HL-60/S4 treated with retinoic acid at 250 ng/mL for 4 days and 3 days (cell line): Measurements from ENCODE around the gene TMEM234.

Source experiments
- in situ Hi-C: fragments of 300-500 bp; cut with MboI; formaldehyde crosslinking; loops from 2 replicates; pipeline ENCODE4 v1.7.0; 2022; ENCODE audit warnings: low sequenced_read_pairs

TMEM234 gene

DNA sequence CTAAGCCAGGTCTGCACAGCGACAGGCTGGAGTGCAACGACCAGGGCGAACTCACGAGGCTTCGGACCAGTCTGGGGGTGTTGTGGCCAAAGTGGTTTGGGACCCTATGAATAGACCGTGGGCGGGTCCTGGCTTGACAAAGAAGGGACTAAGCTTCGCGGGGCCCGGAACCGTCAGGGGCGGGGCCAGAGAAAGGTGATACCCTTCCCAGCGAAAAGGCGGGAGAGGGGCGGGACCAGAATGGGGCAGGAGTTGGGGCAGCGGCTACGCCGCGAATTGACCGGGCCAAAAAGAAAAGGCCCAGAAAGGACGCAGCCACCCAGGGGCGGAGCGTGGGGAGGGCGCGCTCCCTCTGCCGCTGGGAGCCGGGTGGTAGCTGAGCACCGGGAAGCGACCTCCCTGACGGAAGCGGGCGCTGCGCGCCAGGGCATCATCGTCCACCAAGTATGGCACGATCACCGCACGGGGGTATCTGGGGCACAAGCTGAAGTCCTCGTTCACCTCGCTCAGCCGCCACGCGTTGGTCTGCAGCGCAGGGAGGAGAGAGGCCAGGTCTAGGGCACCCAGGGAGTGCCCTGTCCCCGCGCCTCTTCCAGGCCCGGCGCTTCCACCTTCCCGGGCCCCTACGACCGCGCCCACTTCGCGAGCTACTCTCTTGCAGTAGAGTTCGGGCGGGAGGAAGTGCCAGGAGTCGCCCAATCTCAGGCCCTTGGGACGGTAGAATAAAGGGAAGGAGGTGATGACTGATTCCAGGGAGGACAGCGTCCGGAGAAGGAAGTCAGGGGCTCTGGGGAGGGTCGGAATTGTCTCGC lies 18.2 kb upstream of the TMEM234 start:
- in situ Hi-C loops, result no loop called here

DNA sequence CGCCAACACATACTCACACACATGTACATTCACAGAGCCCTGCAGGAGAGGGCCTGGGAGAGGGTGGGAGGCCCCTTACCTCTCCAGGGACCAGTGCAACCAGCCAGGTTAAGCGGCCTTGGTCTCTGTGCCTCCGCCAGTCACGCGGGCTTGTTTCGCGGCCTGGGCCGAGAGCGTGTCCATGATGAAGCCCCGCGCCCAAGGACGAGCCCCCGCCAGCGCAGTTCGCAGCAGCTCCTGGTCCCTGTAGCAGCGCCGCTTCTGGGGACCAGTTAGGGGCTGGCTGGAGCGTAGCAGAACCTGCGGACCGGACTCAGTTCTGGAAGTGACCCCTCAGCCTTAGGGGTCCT lies 17.6 kb upstream of the TMEM234 start:
- in situ Hi-C loops, result no loop called here

DNA sequence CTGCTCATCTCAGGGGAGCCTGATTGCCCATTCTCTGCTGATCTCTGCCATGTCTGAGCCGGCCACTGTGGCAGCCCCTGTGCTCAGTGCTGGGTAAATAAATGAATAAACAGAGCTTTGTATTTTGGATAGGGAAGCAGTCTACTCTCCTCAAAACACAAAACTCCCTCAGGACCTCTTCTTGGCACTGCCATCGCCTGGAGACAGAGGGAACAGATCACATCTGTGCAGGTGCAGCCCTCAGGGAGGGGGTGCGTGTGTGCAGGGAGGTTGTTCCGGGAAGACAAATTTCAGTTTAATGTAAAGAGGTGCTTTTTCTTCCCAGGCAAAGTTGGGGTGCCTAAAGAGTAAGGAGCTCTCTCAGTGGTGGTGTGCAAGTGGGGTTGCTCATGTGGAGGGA lies 17.2 kb upstream of the TMEM234 start:
- in situ Hi-C loops, result no loop called here

DNA sequence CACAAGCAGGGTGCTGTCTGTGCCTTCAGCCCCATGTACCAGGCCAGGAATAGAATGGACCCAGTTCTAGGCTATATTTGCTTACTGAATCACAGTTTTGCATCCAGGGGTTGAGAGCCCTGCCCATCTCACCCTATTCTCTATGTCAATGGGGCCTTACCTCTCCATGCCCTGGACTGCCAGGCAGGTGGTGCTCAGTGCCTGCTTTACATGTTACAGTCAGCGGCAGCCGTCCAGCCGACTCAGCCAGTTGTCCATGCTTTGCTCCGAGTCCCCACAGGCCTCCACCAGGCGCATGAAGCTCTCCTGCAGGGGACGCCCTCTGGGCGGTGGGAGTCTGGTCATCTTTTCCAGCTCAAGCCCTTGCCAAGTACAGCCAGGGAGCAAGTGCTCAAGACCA lies 12.6 kb upstream of the TMEM234 start:
- in situ Hi-C loops, result no loop called here

DNA sequence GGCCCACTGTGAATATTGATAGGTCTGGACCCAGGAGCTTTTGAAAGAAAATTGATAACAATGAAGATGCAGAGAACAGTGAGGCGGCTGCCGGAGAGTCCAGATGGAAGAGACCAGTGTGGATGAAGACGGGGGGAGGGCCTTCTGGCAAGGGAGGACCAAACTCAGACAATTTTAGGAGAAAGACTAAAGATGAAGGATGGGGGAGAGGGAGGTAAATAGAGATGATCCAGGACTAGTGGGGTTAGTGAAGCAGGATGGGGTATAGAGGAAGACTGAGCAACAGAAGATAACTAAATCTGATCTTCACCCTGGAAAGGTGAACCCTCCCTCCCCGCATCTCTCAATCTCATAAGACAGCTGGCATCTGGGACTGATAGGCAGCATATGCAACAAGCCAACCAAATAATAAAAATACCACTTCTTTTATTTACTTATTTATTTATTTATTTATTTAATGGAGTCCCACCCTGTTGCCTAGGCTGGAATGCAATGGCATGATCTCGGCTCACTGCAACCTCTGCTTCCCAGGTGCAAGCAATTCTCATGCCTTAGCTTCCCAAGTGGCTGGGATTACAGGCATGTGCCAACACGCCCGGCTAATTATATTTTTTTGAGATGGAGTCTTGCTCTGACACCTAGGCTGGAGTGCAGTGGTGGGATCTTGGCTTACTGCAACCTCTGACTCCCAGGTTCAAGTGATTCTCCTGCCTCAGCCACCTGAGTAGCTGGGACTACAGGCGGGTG lies 10.6 kb upstream of the TMEM234 start:
- in situ Hi-C loops, result no loop called here

DNA sequence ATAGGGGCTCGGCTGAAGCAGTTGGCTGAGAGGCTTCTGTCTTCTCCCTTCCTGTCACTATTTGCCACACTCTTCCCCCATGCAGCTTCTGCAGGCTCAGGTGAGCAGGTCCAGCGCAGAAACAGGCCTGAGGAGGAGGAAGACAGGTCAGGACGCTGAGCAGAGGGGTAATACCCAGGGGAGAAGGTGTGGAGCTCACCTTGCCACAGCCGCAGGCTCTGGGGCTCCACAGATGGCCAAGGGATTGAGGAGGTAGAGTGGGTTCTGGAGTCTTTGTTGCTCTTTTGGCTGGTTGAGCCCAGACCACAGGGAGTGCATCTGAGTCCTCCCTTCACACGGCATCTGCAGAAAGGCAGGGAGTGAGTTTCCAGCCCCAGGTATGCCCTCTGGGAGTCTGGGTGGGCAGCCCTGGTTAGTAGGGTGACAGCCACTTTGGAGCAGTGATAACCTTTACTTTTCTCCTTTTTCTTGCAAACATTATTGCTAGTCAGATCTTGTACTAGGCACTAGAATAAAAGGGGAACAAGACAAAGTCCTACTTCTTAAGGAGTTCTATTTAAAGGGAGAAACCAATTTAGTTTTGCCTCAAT lies 9.8 kb upstream of the TMEM234 start:
- in situ Hi-C loops, result no loop called here

DNA sequence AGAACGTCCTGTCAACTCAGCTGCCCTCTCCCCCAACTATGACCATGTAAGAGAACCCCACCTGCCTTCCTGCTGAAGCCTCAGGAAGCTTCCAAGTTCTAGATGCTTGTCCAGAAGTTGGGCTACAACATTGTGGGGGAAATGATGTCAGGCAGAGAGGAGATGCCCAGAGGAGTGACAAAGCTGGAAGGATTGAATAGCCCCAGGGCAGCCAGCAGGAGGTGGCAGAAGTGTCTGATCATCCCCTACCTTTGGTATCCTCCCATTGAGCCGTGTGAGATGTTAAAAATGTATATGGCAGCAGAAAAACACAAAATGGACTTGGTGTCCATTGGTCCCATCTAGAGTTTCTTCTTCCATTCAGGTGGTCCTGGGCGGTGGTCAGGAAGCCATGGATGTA lies 6.6 kb upstream of the TMEM234 start:
- in situ Hi-C loops, result no loop called here

DNA sequence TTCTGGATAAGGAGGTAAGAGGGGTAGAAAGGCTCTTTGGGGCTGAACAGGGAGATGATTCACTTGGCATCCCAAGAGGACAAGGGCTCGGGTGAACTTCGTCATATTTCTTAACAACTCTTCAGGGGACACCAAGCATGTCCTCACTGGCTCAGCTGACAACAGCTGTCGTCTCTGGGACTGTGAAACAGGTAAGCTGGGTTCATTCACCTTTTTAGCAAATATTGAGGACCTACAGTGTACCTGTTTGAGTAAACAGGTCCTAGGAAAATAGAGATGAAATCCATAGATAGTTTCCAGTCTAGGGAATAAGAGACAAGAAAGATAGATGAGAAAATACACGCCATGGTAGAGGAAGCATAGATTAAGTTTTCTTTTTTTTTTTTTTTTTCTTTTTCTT lies 2.1 kb upstream of the TMEM234 start:
- in situ Hi-C loops, result no loop called here

DNA sequence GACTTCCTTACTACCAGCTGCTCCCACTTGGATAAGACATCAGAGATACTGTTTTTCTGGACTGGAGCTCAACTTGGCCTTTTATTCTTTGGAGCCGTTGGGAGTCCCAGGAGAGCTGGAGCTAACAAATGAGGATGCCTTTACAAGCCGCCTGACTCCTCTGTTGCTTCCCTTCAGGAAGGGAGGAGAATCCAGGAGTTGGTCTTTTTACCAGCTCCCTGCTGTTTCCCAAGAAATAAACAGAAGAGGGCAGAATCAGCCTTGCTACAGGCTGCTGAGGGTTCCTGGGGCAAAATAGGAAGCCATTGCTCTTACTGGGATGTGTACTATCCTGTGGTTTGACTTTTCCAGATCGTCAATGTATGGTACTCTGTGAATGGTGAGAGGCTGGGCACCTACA lies 1.5 kb upstream of the TMEM234 start:
- in situ Hi-C loops, result no loop called here

DNA sequence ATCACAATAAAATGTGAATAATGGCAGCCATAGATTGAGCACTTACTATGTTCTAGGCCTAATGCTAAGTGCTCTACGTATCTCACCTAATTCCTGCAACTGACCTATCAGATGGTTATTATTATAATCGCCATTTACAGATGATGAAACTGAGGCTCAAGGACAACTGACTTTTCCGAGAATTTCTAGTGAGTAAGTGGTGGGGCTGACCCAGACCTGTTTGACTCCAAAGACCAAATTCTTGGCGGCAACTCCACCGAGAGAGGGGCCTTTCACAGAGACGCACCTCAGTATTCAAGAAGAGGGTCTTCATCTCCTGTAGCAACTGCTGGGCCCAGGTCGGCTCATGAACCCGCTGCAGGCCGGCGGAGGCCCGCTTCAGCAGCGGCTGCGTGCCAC lies 573 bp downstream of the TMEM234 start:
- in situ Hi-C loops, result no loop called here

DNA sequence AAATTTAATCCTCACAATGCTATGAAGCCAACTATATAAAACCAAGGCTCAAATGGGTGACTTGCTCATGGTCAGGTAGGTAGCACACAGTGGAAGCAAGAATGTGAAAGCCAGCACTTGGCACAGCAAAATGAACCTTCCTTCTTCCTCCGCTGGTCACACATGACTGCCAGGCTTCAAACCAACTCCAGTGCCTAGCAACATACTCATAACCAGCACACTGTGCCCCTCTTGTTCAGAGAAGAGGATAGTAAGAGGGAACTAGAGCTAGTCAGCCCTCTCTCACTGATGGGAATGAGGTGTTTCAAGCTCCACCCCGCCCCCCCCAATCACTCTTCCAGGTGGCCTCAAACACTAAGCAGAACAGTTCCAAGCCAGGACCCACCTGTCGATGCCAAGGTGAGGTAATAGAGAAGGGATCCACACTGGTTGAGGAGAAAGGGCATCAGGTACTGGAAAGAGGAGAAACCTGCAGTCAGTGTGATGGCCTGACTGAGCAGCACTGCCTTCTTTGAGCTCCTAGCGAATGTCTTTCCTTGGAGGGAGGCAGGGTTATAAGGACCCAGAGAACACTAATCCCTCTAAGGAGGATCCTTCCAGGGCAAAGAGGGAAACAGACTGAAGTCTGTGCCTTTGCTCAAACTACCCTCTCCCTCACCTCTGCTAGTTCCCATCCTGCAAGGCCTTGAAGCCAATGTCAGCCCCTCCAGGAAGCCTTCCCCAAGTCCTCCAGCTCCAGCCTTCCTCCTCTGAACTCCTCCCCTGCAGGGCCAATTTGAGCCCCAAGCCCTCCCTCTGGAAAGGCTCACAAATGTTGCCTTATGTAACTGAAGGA lies 1.2 kb downstream of the TMEM234 start:
- in situ Hi-C loops, result no loop called here

DNA sequence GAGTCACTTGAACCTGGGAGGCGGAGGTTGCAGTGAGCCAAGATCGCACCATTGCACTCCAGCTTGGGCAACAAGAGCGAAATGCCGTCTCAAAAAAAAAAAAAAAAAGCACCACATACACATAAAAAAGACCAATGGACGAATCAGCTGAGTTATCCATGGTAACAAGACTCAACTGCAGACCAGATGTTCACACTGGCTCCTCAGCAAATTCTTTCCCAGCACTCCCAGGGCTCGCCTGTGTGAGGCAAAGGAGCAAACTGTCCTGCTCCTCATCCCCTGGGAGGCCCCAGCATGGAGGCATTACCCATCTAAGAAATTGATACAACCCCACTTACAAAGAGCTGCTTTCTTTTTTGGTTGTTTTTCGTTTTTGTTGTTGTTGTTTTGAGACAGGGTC lies 3.1 kb downstream of the TMEM234 start:
- in situ Hi-C loops, result no loop called here

DNA sequence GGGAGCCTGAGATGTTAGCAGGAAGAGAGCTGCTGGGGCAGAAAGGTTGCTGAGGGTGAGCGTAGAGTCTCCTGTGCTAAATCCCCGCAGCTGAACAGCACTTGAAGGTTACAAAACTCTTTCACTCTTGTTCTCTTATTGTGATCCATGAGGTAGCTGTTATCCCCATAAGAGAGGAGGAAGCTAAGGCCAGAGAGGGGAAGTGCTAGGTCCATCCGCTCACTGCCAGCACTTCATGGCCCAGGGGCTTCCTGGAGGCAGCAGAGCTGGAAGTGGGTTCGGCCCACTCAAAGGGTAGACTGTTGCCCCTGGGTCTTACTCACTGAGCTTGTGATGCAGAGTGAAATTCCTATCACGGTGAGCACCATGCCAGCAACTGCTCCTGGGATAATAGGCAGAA lies 5.6 kb downstream of the TMEM234 start:
- in situ Hi-C loops, result no loop called here

DNA sequence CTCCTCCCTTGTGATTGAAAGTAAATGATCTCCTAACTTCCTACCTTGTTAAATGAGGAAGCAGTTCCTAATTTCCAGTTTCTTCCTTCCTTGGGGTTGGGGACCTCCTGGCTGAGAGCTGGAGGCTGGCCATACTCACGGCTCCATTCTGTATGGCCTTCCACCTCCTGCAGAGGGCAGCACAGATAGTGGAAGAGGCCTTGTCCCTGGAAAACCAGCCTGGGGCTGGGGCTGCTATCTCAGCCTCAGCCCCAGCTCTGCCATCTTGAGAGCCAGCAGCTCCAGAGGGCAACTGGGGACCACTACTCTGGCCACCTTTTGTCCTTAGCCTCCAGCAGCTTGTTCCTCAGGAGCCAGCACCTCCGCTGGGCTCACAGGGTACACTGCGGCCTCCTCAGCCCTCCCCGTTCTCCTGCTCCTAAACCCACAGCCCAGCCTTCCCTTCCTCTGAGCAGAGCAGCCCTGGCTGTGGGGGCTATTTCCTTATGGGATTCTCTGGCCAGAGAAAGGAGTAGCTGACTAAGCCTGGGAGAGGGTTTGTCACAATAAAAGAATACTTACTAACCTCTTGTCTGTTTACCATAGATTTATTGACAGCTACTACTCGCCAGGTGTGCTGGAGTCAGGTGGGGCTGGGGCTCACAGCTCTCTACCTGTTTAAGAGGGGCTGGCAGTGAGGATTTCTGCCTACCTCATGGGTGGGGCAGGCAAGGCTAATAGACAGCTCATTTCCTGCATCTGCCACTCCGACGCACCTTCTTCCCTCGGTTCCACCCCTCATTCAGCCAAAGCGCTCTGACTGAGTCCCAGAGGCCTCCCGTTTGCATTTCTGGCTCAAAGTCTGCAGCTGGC lies 6.3 kb downstream of the TMEM234 start:
- in situ Hi-C loops, result no loop called here

DNA sequence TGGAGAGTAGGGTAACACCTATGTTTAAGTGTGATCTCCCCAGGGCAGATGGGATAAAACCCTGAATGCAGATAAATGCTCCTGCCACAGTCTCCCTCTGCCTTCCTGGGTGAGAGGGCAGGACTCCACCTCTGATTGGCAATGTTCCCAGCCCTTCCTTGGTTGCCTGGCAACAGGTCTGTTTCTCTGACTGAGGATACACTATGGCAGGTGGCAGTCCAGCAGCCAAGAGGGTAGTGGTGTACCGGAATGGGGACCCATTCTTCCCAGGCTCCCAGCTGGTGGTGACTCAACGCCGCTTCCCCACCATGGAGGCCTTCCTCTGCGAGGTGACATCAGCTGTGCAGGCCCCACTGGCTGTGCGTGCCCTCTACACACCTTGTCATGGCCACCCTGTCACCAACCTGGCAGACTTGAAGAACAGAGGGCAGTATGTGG lies 13.2 kb downstream of the TMEM234 start, which contains the start of gene DCDC2B:
TSS of gene DCDC2B (plus strand) at position 199 of the 438 bp plus-strand sequence. CDS start at position 204, 5 bp downstream.
- in situ Hi-C loops, result no loop called here

DNA sequence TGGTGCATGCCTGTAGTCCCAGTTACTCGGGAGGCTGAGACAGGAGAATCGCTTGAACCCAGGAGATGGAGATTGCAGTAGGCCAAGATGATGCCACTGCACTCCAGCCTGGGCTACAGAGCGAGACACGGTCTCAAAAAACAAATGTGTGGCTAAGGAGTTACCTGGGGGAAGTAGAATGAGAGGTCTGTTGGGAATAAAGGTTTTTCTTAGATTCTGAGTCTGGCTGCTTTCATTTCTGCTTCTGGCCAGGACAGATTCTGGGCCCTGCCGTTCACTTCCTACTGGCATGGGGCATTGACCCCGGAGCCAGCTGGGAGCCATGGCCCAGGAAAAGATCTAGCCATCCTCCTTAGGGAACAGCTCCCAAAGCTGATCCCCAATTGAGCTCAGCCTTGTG lies 13.7 kb downstream of the TMEM234 start:
- in situ Hi-C loops, result no loop called here

DNA sequence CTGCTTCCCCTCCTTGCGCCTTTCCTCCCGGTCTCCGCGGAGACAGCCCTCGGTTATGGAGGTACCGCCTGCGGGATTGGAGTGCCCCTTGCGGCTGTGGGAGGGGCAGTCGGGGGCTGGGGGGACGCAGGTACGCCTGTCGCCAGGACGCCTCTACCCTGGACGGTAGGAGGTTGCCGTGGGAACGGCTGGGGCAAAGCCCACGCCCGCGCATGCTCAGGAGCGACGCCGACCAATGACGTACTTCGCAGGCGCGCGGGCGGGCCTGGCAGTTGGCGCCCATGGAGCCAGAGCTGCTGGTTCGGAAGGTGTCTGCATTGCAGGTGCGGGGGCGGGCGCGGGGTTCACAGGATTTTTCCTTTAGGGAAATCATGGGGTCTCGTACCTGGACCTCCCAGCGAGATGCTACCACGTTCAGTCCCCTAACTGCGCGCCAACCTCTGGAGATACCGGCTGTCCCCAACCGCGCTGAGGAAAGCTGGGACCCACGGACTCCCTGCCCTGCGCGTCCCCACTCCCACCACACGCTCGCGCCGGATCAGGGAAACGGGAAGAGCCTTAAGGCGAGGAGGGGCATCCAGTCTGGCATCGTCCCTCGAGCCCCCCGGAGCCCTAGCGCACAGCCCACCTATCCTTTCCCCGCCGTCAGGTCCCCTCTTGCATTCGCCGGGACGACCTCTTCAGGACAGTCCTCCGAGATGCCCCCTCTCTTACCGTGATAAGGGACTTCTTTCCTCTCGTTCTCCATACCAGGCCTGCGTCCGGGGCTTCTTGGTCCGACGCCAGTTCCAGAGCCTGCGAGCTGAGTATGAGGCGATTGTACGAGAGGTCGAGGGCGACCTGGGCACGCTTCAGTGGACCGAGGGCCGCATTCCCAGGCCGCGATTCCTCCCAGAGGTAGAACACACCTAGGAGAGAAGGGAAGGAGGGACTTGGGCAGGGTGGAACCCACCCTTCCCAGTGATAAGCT lies 16.5 kb downstream of the TMEM234 start, which contains the start of gene IQCC:
TSS of gene IQCC (plus strand) at position 271 of the 970 bp plus-strand sequence. CDS start at position 282, 11 bp downstream.
- in situ Hi-C loops, result no loop called here

DNA sequence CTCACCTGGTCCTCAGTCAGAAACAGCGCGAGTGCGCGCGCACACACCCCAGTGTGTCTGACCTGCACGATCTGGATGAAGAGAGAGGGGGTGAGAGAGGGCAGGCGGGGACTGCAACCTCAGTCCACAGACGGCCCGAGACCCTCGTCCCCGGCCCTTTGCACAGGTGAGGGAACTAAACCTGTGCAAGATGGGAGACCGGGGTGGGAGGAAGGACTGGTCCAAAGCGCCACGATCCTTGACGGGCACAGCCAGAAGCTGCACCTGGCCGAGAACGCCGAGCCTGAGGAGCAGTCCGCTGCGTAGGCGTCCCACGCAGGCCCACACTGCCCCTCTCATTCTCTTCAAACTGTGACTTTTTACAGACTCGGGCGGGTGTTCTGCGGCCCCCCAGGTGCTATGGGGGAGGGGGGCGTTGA lies 17.2 kb downstream of the TMEM234 start:
- in situ Hi-C loops, result no loop called here
